Stimulated activated naive CD4-positive, alpha-beta T cell treated with Interleukin-2 at 50 U/mL for 16 hours (primary cell): ENCODE data around the gene RAPGEF4.

Experiments used
- DNase-seq: peaks from one replicate; lab custom pipeline; 2025; lab: John Stamatoyannopoulos, UW

Gene RAPGEF4

GRCh38 chr2:172967036-172967982 is 231.7 kb downstream of the RAPGEF4 start:
- no peak for DNase-seq

- no peak for DNase-seq
These were observed 232.4 kb downstream of the RAPGEF4 start for GRCh38 chr2:172968061-172968469.

GRCh38 chr2:172969166-172969565 is 233.5 kb downstream of the RAPGEF4 start:
- no peak for DNase-seq

- DNase-seq, result no peak
These were observed 234.0 kb downstream of the RAPGEF4 start for GRCh38 chr2:172969609-172970008.

- no peak for DNase-seq
These were observed 235.0 kb downstream of the RAPGEF4 start for GRCh38 chr2:172970660-172971059.

- no peak for DNase-seq
These were observed 236.5 kb downstream of the RAPGEF4 start for GRCh38 chr2:172972005-172972619.

- DNase-seq, result no peak
These were observed 239.1 kb downstream of the RAPGEF4 start for GRCh38 chr2:172974762-172975161.

GRCh38 chr2:172976116-172976515 is 240.5 kb downstream of the RAPGEF4 start:
- no peak for DNase-seq

GRCh38 chr2:172976816-172977215 is 241.2 kb downstream of the RAPGEF4 start:
- no peak for DNase-seq

- DNase-seq, result no peak
These were observed 241.8 kb downstream of the RAPGEF4 start for GRCh38 chr2:172977270-172978062.

GRCh38 chr2:172978063-172978383 is 242.4 kb downstream of the RAPGEF4 start:
- no peak for DNase-seq

GRCh38 chr2:172985139-172985892 is 249.7 kb downstream of the RAPGEF4 start:
- no peak for DNase-seq

GRCh38 chr2:172986040-172986439 is 250.4 kb downstream of the RAPGEF4 start:
- DNase-seq, result no peak

GRCh38 chr2:172988728-172989127 is 253.1 kb downstream of the RAPGEF4 start:
- DNase-seq, result no peak

GRCh38 chr2:172991031-172991430 is 255.4 kb downstream of the RAPGEF4 start:
- DNase-seq, result no peak

GRCh38 chr2:172993139-172993538 is 257.5 kb downstream of the RAPGEF4 start:
- DNase-seq, result no peak

GRCh38 chr2:172993931-172994717 is 258.5 kb downstream of the RAPGEF4 start:
- no peak for DNase-seq

- DNase-seq, result no peak
These were observed 259.2 kb downstream of the RAPGEF4 start for GRCh38 chr2:172994864-172995263.

- DNase-seq, result no peak
These were observed 259.9 kb downstream of the RAPGEF4 start for GRCh38 chr2:172995323-172996244.

- DNase-seq, result no peak
These were observed 260.8 kb downstream of the RAPGEF4 start for GRCh38 chr2:172996387-172996961.
